NB4 (cell line): ENCODE data around the gene AHCY.

Source experiments
- MYC ChIP-seq: IDR thresholded peaks from 2 replicates; pipeline ENCODE4 v1.6.1; 2011; ENCODE audit warnings: low read depth, low read length
- POLR2A ChIP-seq: IDR thresholded peaks from 2 replicates; pipeline ENCODE4 v1.6.1; 2011; ENCODE audit warnings: mild to moderate bottlenecking; ENCODE audit not compliant: insufficient read length; ENCODE audit errors: extremely low read depth
- TF ChIP-seq, protein P1 (sequence below): IDR thresholded peaks from one replicate; pipeline ENCODE4 v1.5.1; 2012; ENCODE audit warnings: low read depth, low read length

DNA sequence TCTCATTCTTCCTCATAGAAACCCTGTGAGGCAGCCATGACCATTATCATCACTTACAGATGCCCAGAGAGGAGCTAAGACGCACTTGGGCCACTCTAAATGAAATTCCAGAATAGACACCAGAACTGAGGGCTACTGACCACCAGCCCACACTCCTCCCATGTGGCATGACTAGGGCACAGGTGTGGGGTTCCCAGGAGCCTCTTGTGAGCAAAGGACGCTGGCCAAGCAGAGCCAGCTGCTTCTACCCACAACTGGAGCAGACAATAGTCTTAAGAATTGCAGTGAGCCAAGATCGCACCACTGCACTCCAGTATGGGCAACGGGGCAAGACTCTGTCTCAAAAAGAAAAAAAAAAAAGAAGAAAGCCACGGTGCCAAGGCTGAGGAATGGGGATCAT lies 10.0 kb downstream of the AHCY start:
- TF ChIP-seq, protein P1, sequence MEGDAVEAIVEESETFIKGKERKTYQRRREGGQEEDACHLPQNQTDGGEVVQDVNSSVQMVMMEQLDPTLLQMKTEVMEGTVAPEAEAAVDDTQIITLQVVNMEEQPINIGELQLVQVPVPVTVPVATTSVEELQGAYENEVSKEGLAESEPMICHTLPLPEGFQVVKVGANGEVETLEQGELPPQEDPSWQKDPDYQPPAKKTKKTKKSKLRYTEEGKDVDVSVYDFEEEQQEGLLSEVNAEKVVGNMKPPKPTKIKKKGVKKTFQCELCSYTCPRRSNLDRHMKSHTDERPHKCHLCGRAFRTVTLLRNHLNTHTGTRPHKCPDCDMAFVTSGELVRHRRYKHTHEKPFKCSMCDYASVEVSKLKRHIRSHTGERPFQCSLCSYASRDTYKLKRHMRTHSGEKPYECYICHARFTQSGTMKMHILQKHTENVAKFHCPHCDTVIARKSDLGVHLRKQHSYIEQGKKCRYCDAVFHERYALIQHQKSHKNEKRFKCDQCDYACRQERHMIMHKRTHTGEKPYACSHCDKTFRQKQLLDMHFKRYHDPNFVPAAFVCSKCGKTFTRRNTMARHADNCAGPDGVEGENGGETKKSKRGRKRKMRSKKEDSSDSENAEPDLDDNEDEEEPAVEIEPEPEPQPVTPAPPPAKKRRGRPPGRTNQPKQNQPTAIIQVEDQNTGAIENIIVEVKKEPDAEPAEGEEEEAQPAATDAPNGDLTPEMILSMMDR, result no peak
- TF ChIP-seq POLR2A (no peak), MYC (no peak)
